ENCODE results near the gene CBX8.
A peak's percentile ranks its signal among the peaks of the same experiment; 100 is the strongest.

DNA sequence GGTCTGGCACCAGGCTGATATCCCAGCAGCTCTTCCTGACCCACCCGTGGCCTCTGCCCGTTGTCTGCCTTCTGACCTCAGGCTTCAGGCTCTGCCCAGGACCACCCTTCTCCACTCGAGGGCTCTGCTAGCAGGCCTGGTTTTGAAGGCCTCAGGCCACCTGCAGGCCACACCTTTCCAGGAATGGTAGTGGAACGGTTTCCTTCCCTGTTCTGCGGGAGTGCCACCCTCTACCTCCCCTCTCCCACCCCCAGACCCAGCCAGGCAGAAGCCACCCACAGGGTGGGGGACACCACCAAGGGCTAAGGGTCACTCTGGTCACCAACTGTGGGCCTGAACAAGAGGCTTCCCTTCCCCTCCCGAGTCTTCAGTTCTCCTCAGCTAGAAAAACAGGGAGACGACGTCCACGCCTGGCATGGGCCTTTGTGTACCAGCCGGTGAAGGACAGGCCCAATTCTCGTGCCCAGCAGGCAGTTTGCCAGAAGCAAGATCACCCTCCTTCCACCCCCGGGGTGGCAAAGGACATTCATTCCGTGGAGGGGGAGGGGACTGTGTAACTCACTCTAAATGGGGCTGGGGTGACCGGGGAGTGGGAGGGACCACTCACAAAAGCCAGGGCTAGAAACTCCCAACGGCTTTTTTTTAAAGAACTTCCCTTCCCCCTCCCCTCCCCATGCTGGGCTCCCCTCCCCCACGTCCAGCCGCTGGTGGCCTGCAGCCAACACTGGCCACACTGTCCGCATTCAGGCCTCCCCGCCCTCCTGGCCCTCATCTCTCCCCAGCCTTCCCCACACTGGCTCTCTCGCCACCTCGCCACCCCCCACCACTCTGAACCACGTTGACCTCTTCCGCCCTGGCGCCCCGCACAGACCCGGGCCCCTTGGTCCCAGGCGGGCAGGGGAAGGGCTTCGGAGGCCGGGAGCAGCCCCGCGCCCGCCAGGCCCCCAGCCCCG, 34.7 kb upstream of the CBX8 start:
- peak in 1 of 2 donors; percentile 11 for TF ChIP-seq POLR2AphosphoS5 (IDR thresholded peaks at IDR 0.05)
- TF ChIP-seq, protein P1, sequence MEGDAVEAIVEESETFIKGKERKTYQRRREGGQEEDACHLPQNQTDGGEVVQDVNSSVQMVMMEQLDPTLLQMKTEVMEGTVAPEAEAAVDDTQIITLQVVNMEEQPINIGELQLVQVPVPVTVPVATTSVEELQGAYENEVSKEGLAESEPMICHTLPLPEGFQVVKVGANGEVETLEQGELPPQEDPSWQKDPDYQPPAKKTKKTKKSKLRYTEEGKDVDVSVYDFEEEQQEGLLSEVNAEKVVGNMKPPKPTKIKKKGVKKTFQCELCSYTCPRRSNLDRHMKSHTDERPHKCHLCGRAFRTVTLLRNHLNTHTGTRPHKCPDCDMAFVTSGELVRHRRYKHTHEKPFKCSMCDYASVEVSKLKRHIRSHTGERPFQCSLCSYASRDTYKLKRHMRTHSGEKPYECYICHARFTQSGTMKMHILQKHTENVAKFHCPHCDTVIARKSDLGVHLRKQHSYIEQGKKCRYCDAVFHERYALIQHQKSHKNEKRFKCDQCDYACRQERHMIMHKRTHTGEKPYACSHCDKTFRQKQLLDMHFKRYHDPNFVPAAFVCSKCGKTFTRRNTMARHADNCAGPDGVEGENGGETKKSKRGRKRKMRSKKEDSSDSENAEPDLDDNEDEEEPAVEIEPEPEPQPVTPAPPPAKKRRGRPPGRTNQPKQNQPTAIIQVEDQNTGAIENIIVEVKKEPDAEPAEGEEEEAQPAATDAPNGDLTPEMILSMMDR (IDR thresholded peaks at IDR 0.05): no peak
- TF ChIP-seq EP300 (IDR thresholded peaks at IDR 0.05): no peak
- no peak for TF ChIP-seq POLR2A (IDR thresholded peaks at IDR 0.05; ENCODE audit: low read depth)
